GM12878 (cell line): ENCODE measurements around the gene TMEM121B.

Experiments used
- EGR1 ChIP-seq, 2 experiments: IDR thresholded peaks; 1 replicate in 1 of 2; 2 replicates in 1 of 2; pipeline ENCODE4 v1.6.1; 2011 to 2012; ENCODE audit warnings: low read depth in 2 of 2, low read length in 2 of 2, borderline replicate concordance in 1 of 2, mild to moderate bottlenecking in 1 of 2, moderate library complexity in 1 of 2
- EZH2 ChIP-seq: IDR thresholded peaks from 2 replicates; pipeline ENCODE4 v1.6.1; 2012; ENCODE audit warnings: low read depth, mild to moderate bottlenecking, control low read depth, inconsistent platforms, low read length, borderline replicate concordance; ENCODE audit not compliant: control insufficient read depth
- POLR2A ChIP-seq: IDR thresholded peaks from 2 replicates; pipeline ENCODE4 v1.6.1; 2011; ENCODE audit warnings: low read depth, mild to moderate bottlenecking, low read length
- POLR2AphosphoS5 ChIP-seq: IDR thresholded peaks from 2 replicates; pipeline ENCODE4 v1.6.1; 2011; ENCODE audit warnings: mild to moderate bottlenecking, low read length, inconsistent platforms
- SP1 ChIP-seq: IDR thresholded peaks from one replicate; pipeline ENCODE4 v1.6.1; 2011; ENCODE audit warnings: low read depth, low read length
- YY1 ChIP-seq: IDR thresholded peaks from 2 replicates; pipeline ENCODE4 v1.6.1; 2011; ENCODE audit warnings: low read depth, mild to moderate bottlenecking, low read length
- TF ChIP-seq, protein P1 (sequence below), 3 experiments: IDR thresholded peaks in 2 of 3; conservative IDR thresholded peaks in 1 of 3; 2 replicates each; pipeline ENCODE4 v1.5.1; 2011; ENCODE audit warnings: low read depth in 3 of 3, low read length in 3 of 3, mild to moderate bottlenecking in 3 of 3, control low read depth in 2 of 3, moderate library complexity in 2 of 3, inconsistent platforms in 1 of 3, mixed read lengths in 1 of 3; ENCODE audit not compliant: control insufficient read depth in 2 of 3, insufficient read depth in 1 of 3; ENCODE audit errors: extremely low read depth in 1 of 3
- TF ChIP-seq, protein P2 (sequence below): IDR thresholded peaks from 2 replicates; pipeline ENCODE4 v1.6.1; 2012; ENCODE audit warnings: mild to moderate bottlenecking, low read depth, low read length

DNA sequence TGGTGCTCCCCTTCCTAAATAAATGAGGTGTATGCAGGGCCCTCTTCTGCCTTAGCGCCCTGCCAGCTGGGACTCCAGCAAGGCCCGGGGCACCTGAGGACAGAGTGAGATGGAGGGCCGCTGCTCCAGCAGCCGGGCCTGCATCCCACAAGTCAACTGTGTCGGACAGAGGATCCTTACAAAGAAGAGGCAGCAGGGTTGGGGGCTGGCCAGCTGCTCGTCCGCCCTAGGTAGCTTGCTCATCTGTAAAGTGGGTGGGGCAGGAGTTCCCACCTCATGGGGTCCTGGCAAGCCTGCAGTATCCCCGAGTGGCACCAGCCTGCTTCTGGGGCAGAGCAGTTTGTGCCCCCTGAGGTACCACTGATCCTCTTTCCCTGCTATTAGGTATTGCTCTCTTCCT, 7.6 kb downstream of the TMEM121B start:
- TF ChIP-seq, protein P1, sequence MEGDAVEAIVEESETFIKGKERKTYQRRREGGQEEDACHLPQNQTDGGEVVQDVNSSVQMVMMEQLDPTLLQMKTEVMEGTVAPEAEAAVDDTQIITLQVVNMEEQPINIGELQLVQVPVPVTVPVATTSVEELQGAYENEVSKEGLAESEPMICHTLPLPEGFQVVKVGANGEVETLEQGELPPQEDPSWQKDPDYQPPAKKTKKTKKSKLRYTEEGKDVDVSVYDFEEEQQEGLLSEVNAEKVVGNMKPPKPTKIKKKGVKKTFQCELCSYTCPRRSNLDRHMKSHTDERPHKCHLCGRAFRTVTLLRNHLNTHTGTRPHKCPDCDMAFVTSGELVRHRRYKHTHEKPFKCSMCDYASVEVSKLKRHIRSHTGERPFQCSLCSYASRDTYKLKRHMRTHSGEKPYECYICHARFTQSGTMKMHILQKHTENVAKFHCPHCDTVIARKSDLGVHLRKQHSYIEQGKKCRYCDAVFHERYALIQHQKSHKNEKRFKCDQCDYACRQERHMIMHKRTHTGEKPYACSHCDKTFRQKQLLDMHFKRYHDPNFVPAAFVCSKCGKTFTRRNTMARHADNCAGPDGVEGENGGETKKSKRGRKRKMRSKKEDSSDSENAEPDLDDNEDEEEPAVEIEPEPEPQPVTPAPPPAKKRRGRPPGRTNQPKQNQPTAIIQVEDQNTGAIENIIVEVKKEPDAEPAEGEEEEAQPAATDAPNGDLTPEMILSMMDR (IDR thresholded peaks at IDR 0.05 in 2 of 3, conservative IDR thresholded peaks at IDR 0.05 in 1 of 3; ENCODE audit: control insufficient read depth in 2 of 3, extremely low read depth in 1 of 3, insufficient read depth in 1 of 3, low read depth in 3 of 3, low read length in 3 of 3) = no peak
- TF ChIP-seq YY1 (no peak), EZH2 (no peak), POLR2AphosphoS5 (no peak), EGR1 (IDR thresholded peaks at IDR 0.05; ENCODE audit: borderline replicate concordance in 1 of 2, low read depth in 2 of 2, low read length in 2 of 2) (no peak), POLR2A (no peak), SP1 (no peak)
- TF ChIP-seq, protein P2, sequence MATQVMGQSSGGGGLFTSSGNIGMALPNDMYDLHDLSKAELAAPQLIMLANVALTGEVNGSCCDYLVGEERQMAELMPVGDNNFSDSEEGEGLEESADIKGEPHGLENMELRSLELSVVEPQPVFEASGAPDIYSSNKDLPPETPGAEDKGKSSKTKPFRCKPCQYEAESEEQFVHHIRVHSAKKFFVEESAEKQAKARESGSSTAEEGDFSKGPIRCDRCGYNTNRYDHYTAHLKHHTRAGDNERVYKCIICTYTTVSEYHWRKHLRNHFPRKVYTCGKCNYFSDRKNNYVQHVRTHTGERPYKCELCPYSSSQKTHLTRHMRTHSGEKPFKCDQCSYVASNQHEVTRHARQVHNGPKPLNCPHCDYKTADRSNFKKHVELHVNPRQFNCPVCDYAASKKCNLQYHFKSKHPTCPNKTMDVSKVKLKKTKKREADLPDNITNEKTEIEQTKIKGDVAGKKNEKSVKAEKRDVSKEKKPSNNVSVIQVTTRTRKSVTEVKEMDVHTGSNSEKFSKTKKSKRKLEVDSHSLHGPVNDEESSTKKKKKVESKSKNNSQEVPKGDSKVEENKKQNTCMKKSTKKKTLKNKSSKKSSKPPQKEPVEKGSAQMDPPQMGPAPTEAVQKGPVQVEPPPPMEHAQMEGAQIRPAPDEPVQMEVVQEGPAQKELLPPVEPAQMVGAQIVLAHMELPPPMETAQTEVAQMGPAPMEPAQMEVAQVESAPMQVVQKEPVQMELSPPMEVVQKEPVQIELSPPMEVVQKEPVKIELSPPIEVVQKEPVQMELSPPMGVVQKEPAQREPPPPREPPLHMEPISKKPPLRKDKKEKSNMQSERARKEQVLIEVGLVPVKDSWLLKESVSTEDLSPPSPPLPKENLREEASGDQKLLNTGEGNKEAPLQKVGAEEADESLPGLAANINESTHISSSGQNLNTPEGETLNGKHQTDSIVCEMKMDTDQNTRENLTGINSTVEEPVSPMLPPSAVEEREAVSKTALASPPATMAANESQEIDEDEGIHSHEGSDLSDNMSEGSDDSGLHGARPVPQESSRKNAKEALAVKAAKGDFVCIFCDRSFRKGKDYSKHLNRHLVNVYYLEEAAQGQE = no peak
